Suprapubic skin (tissue), 4 donors: ENCODE data around the gene SLC6A7. TPM values are rescaled to one million over a fixed set of nuclear protein-coding genes. Genes with fewer than 3 reads are reported as not detected.

Source experiments
- DNase-seq, 2 donors: peaks; one replicate each; pipeline ENCODE4 v3.0.0-alpha.2; 2019; ENCODE audit warnings: low spot score in 2 of 2
- H3K27ac ChIP-seq: fragments of 200-600 bp; sonication (generic); one replicate; pipeline ENCODE4 v1.5.1; 2019
- H3K27me3 ChIP-seq: fragments of 200-600 bp; sonication (generic); one replicate; pipeline ENCODE4 v1.5.1; 2019
- H3K36me3 ChIP-seq: fragments of 200-600 bp; sonication (generic); one replicate; pipeline ENCODE4 v1.5.1; 2019
- H3K4me1 ChIP-seq: fragments of 200-600 bp; sonication (generic); one replicate; pipeline ENCODE4 v1.5.1; 2019
- H3K4me3 ChIP-seq: fragments of 200-600 bp; sonication (generic); one replicate; pipeline ENCODE4 v1.5.1; 2019; ENCODE audit warnings: mild to moderate bottlenecking
- H3K9me3 ChIP-seq: fragments of 200-600 bp; sonication (generic); one replicate; pipeline ENCODE4 v1.5.1; 2019
- EP300 ChIP-seq: sonication (generic); formaldehyde crosslinking; IDR thresholded peaks from one replicate; pipeline ENCODE4 v1.6.1; 2017; ENCODE audit warnings: antibody characterized with exemption
- POLR2A ChIP-seq, 2 donors: fragments of 450-650 bp; IDR thresholded peaks; one replicate each; pipeline ENCODE4 v1.6.1; 2017; ENCODE audit warnings: antibody characterized with exemption in 2 of 2, mild to moderate bottlenecking in 2 of 2, moderate library complexity in 2 of 2
- POLR2AphosphoS5 ChIP-seq, 3 donors: sonication (generic); formaldehyde crosslinking; IDR thresholded peaks; one replicate each; pipeline ENCODE4 v1.6.1; 2017; ENCODE audit warnings: antibody characterized with exemption in 3 of 3
- WGBS: methylation state at CpG from one replicate; pipeline ENCODE4 v1.1.5; 2018; 5-methylcytosine and 5-hydroxymethylcytosine counted together
- total RNA-seq, 4 donors: library from RNA; depleted of rRNA; stranded (reverse); fragments of >200 nt; gene quantifications; one replicate each; pipeline ENCODE4 v1.1.0, GENCODE V29; 2016
- TF ChIP-seq, protein P1 (sequence below), 2 donors: fragments of 200-600 bp in 1 of 2; fragments of 450-650 bp in 1 of 2; sonication (generic) in 1 of 2; IDR thresholded peaks; one replicate each; pipeline ENCODE4 v1.5.1; 2016 to 2019; ENCODE audit warnings: antibody characterized with exemption in 2 of 2, mild to moderate bottlenecking in 1 of 2, moderate library complexity in 1 of 2

Gene SLC6A7
- total RNA-seq, 4 donors from 2014 or later: not detected

DNA sequence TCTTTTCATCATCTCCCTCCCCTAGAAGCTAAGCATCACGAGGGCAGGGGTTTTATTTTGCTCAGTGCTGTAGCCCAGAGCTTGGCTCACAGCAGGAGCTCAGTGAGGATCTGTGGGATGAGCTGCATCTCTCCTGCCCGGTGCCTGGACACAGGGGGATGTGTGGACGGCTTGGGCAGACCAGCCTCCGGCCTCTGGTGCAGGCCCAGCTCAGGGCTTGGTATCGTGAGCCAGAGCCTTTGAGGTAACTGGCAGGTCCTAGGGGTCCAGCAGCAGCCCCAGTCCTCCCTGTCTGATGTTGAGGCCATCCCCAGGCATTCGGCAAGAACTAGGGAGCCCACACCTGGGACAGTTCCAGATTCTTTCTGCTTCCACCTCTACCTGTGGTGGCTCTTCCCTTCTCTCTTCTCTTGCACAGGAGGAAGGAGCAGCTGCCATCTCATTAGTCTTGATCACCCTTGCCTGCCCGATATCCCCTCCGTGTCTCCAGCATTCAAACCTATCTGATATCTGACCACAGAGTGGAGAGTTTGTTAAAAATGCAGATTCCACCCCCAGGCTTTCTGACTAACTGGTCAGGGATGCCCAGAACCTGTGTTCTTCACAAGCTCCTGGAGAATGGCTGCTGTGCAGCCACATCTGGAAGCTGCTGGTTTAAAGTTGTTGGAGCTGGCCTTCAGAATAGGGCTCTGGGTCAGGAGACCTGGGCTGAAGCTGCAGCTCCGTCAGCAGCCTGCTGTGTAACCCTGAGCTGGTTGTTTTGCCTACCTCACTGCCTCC lies 7.9 kb upstream of the SLC6A7 start:
- no peak for DNase-seq

DNA sequence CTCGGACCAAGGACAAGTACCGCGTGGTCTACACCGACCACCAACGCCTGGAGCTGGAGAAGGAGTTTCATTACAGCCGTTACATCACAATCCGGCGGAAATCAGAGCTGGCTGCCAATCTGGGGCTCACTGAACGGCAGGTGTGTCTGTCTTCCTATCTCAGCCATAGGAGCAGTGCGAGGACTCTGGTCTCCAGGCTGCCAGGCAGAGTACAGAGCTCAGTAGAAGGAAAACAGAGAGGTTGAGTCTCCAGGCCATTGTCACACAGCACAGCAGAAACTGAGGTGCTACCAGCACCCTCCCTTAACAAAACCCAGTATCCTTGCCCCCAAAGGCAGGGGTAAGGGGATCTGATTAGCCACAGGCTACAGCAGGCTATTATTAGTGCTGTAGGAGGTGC lies 7.1 kb upstream of the SLC6A7 start:
- DNase-seq: no peak
- H3K27ac ChIP-seq: no peak overlapping the region
- peaks cover 25% of the 10 kb centered on the region for H3K4me1 ChIP-seq
- H3K9me3 ChIP-seq: no peaks in the 10 kb centered on the region
- TF ChIP-seq POLR2AphosphoS5 (IDR thresholded peaks at IDR 0.05) (no peak), POLR2A (IDR thresholded peaks at IDR 0.05) (no peak), EP300 (no peak)
- TF ChIP-seq, protein P1, sequence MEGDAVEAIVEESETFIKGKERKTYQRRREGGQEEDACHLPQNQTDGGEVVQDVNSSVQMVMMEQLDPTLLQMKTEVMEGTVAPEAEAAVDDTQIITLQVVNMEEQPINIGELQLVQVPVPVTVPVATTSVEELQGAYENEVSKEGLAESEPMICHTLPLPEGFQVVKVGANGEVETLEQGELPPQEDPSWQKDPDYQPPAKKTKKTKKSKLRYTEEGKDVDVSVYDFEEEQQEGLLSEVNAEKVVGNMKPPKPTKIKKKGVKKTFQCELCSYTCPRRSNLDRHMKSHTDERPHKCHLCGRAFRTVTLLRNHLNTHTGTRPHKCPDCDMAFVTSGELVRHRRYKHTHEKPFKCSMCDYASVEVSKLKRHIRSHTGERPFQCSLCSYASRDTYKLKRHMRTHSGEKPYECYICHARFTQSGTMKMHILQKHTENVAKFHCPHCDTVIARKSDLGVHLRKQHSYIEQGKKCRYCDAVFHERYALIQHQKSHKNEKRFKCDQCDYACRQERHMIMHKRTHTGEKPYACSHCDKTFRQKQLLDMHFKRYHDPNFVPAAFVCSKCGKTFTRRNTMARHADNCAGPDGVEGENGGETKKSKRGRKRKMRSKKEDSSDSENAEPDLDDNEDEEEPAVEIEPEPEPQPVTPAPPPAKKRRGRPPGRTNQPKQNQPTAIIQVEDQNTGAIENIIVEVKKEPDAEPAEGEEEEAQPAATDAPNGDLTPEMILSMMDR (IDR thresholded peaks at IDR 0.05): no peak
- WGBS: 89% methylated on average over 10 of the region's 10 CpGs
- no peaks in the 10 kb centered on the region for H3K27me3 ChIP-seq
- H3K4me3 ChIP-seq: no peak overlapping the region
- no peaks in the 10 kb centered on the region for H3K36me3 ChIP-seq

More for the DNA sequence above, 7.9 kb upstream of the SLC6A7 start:
- Histone ChIP-seq H3K36me3 (no peaks in the 10 kb centered on the region), H3K27ac (no peak overlapping the region), H3K4me1 (peaks cover 25% of the 10 kb centered on the region), H3K4me3 (no peak overlapping the region), H3K27me3 (no peaks in the 10 kb centered on the region), H3K9me3 (no peaks in the 10 kb centered on the region)
- 85% methylated on average over 8 of the region's 9 CpGs for WGBS
- TF ChIP-seq POLR2A (IDR thresholded peaks at IDR 0.05): no peak
- TF ChIP-seq EP300: no peak
- TF ChIP-seq, protein P1 (IDR thresholded peaks at IDR 0.05): no peak
- no peak for TF ChIP-seq POLR2AphosphoS5 (IDR thresholded peaks at IDR 0.05)

DNA sequence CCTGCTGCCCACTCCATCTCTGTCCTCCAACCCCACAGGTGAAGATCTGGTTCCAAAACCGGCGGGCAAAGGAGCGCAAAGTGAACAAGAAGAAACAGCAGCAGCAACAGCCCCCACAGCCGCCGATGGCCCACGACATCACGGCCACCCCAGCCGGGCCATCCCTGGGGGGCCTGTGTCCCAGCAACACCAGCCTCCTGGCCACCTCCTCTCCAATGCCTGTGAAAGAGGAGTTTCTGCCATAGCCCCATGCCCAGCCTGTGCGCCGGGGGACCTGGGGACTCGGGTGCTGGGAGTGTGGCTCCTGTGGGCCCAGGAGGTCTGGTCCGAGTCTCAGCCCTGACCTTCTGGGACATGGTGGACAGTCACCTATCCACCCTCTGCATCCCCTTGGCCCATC lies 6.4 kb upstream of the SLC6A7 start:
- WGBS: 91% methylated on average over 12 of the region's 12 CpGs
- Histone ChIP-seq H3K27me3 (peaks cover 5% of the 10 kb centered on the region), H3K27ac (no peak overlapping the region), H3K9me3 (no peaks in the 10 kb centered on the region), H3K4me1 (peaks cover 25% of the 10 kb centered on the region), H3K4me3 (no peak overlapping the region), H3K36me3 (no peaks in the 10 kb centered on the region)
- no peak for TF ChIP-seq EP300
- DNase-seq: no peak

DNA sequence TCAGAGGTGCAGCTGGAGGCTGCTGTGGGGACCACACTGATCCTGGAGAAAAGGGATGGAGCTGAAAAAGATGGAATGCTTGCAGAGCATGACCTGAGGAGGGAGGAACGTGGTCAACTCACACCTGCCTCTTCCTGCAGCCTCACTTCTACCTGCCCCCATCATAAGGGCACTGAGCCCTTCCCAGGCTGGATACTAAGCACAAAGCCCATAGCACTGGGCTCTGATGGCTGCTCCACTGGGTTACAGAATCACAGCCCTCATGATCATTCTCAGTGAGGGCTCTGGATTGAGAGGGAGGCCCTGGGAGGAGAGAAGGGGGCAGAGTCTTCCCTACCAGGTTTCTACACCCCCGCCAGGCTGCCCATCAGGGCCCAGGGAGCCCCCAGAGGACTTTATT lies 5.9 kb upstream of the SLC6A7 start:
- peaks cover 10% of the 10 kb centered on the region for H3K27me3 ChIP-seq
- H3K9me3 ChIP-seq: no peaks in the 10 kb centered on the region
- no peaks in the 10 kb centered on the region for H3K36me3 ChIP-seq
- WGBS: 86% methylated on average over 2 of the region's 2 CpGs
- no peak for DNase-seq
- H3K4me3 ChIP-seq: no peak overlapping the region
- TF ChIP-seq EP300: no peak
- TF ChIP-seq POLR2A (IDR thresholded peaks at IDR 0.05): no peak
- TF ChIP-seq, protein P1 (IDR thresholded peaks at IDR 0.05): no peak
- no peak for TF ChIP-seq POLR2AphosphoS5 (IDR thresholded peaks at IDR 0.05)
- no peak overlapping the region for H3K27ac ChIP-seq
- peaks cover 25% of the 10 kb centered on the region for H3K4me1 ChIP-seq

DNA sequence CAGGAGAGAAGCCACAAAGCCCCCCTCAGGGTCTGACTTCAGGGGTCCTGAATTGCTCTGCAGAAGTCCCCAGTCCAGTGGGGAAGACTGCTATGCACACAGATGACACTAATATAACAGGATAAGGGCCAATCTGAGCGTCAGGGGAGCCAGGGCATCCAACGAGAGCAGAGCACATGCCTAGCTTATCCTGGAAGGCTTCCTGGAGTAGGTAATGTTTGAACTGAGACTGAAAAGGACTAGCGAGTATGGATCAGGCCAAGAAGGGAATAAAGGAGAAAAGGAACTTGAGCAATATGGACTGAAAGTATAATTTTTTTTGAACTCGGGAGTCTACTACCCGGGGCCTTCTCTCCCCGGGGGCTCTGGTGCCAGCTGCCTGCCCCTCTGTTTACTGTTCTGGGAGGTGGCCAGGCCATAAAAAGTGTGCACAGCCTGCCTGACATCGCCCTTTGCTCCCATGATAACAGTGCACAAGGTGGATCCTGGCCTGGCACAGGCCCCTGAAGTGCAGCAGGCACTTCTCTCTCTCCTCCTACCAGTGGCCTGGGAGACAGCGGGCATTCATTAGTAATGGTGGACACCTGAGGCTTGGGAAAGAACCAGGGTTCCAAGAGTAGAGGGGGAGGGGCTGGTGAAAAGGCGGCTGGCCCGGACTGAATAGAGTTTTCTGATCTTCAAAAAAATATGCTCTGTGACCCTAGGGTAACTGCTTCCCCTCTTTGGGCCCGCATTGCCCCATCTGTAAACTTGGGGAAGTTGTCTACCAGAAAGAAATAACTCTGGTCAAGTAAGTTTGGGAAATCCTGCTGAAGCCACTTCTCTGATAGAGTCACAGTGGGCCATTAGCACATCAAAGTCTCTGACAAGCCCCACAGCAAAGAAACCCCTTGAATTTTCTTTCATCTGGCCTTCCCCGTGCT lies 4.6 kb upstream of the SLC6A7 start:
- Histone ChIP-seq H3K27ac (no peak overlapping the region), H3K4me3 (no peak overlapping the region), H3K4me1 (peaks cover 24% of the 10 kb centered on the region), H3K27me3 (peaks cover 23% of the 10 kb centered on the region), H3K36me3 (no peaks in the 10 kb centered on the region), H3K9me3 (no peaks in the 10 kb centered on the region)
- no peak for DNase-seq
- WGBS: 85% methylated on average over 12 of the region's 12 CpGs
- TF ChIP-seq POLR2A (IDR thresholded peaks at IDR 0.05) (no peak), EP300 (no peak), POLR2AphosphoS5 (IDR thresholded peaks at IDR 0.05) (no peak)
- TF ChIP-seq, protein P1 (IDR thresholded peaks at IDR 0.05): no peak
